A549 (cell line): ENCODE results near the gene CUTA.

Source experiments
- CTCF ChIP-seq: fragments of >200 bp; sonication (Bioruptor Twin); formaldehyde crosslinking; IDR thresholded peaks from 3 replicates; pipeline ENCODE4 v1.5.1; 2016
- EP300 ChIP-seq, 2 experiments: fragments of >200 bp; sonication (Bioruptor Twin); formaldehyde crosslinking; IDR thresholded peaks; 2 replicates in 1 of 2; 3 replicates in 1 of 2; pipeline ENCODE4 v1.6.1; 2016 to 2017
- NPAS2 ChIP-seq: fragments of 250-450 bp; sonication (Bioruptor Pico); IDR thresholded peaks from 2 replicates; pipeline ENCODE4 v1.8.0; 2022; ENCODE audit warnings: mild to moderate bottlenecking, moderate library complexity, borderline replicate concordance
- POLR2AphosphoS2 ChIP-seq: conservative IDR thresholded peaks from 2 replicates; pipeline ENCODE4 v1.6.1; 2012; ENCODE audit warnings: low read length, improper control_type of control experiment, inconsistent platforms
- RAD21 ChIP-seq, 2 experiments: fragments of >200 bp in 1 of 2; sonication (Bioruptor Twin) in 1 of 2; formaldehyde crosslinking in 1 of 2; IDR thresholded peaks in 1 of 2; conservative IDR thresholded peaks in 1 of 2; 2 replicates in 1 of 2; 3 replicates in 1 of 2; pipeline ENCODE4 v1.6.1; 2012 to 2018; ENCODE audit warnings: inconsistent platforms in 1 of 2

GRCh38 chr6:33441457-33441856 is 23.6 kb upstream of the CUTA start:
- no peak for TF ChIP-seq CTCF
- no peak for TF ChIP-seq RAD21 (conservative IDR thresholded peaks at IDR 0.05 in 1 of 2, IDR thresholded peaks at IDR 0.05 in 1 of 2)
- TF ChIP-seq NPAS2 (CRISPR knock-in tag), result no peak
- no peak for TF ChIP-seq POLR2AphosphoS2
- no peak for TF ChIP-seq EP300 (IDR thresholded peaks at IDR 0.05)
